Ishikawa (cell line): ENCODE measurements around the gene SPINT2.

Experiments used
- CEBPB ChIP-seq: IDR thresholded peaks from 2 replicates; pipeline ENCODE4 v1.6.1; 2012
- CREB1 ChIP-seq: IDR thresholded peaks from 2 replicates; pipeline ENCODE4 v1.6.1; 2012; ENCODE audit warnings: low read depth
- EGR1 ChIP-seq: IDR thresholded peaks from 2 replicates; pipeline ENCODE4 v1.6.1; 2012
- MAX ChIP-seq: IDR thresholded peaks from 2 replicates; pipeline ENCODE4 v1.6.1; 2012
- RAD21 ChIP-seq: IDR thresholded peaks from 2 replicates; pipeline ENCODE4 v1.6.1; 2012; ENCODE audit warnings: low read depth
- TAF1 ChIP-seq: IDR thresholded peaks from 2 replicates; pipeline ENCODE4 v1.6.1; 2012; ENCODE audit warnings: low read depth, mild to moderate bottlenecking
- TCF12 ChIP-seq: IDR thresholded peaks from 2 replicates; pipeline ENCODE4 v1.6.1; 2012; ENCODE audit warnings: low read depth
- TEAD4 ChIP-seq: IDR thresholded peaks from 2 replicates; pipeline ENCODE4 v1.6.1; 2012
- YY1 ChIP-seq: IDR thresholded peaks from 2 replicates; pipeline ENCODE4 v1.6.1; 2012; ENCODE audit warnings: low read depth
- ZBTB7A ChIP-seq: IDR thresholded peaks from 2 replicates; pipeline ENCODE4 v1.6.1; 2012; ENCODE audit warnings: low read depth

- no peak for TF ChIP-seq MAX
- TF ChIP-seq RAD21: no peak
- TF ChIP-seq TCF12: no peak
- no peak for TF ChIP-seq YY1
- no peak for TF ChIP-seq EGR1
- TF ChIP-seq TEAD4: no peak
- TF ChIP-seq CREB1: no peak
- TF ChIP-seq ZBTB7A: no peak
- TF ChIP-seq CEBPB: peak; percentile 18; the same call in 1 of the 2 replicates
- no peak for TF ChIP-seq TAF1
These were observed 43.8 kb downstream of the SPINT2 start for GRCh38 chr19:38308006-38308766.
